A673 (cell line): ENCODE measurements around the gene UBASH3B. TPM values are rescaled to one million over a fixed set of nuclear protein-coding genes. Genes with fewer than 3 reads are reported as not detected.

Source experiments
- BruUV-seq: library from RNA; stranded (reverse); fragments of 400-500 nt; replicated peaks from 2 replicates; lab custom pipeline; 2021; lab: Mats Ljungman, UMichigan
- CTCF ChIA-PET: fragments of 300-600 bp; sonication (Branson Sonifier 250); formaldehyde crosslinking; loops from one replicate; lab custom pipeline; 2022; ENCODE audit warnings: antibody characterized with exemption; lab: Charles Lee
- POLR2A ChIA-PET: fragments of 300-600 bp; sonication (Branson Sonifier 250); formaldehyde crosslinking; loops from one replicate; lab custom pipeline; 2022; ENCODE audit warnings: antibody characterized with exemption; ENCODE audit not compliant: low non-redundant PET; lab: Charles Lee
- DNase-seq: peaks from one replicate; pipeline ENCODE4 v3.0.0-alpha.2; 2015; ENCODE audit warnings: low spot score
- H3K27ac ChIP-seq: fragments of 200-600 bp; sonication (generic); 2 replicates; pipeline ENCODE4 v1.5.1; 2016; ENCODE audit warnings: mixed run types, low read depth, mild to moderate bottlenecking, mixed read lengths, antibody characterized with exemption, low read length; ENCODE audit not compliant: poor library complexity, severe bottlenecking
- H3K27me3 ChIP-seq: fragments of 200-600 bp; sonication (generic); replicated peaks from 2 replicates; pipeline ENCODE4 v1.6.1; 2017; ENCODE audit warnings: mixed run types, low read depth, mild to moderate bottlenecking, mixed read lengths, antibody characterized with exemption, low read length; ENCODE audit not compliant: insufficient read depth, poor library complexity
- H3K36me3 ChIP-seq: fragments of 200-600 bp; sonication (generic); 2 replicates; pipeline ENCODE4 v1.6.1; 2016; ENCODE audit warnings: mixed run types, mild to moderate bottlenecking, mixed read lengths, antibody characterized with exemption, low read length; ENCODE audit not compliant: insufficient read depth, poor library complexity, severe bottlenecking
- H3K4me1 ChIP-seq: fragments of 200-600 bp; sonication (generic); 2 replicates; pipeline ENCODE4 v1.6.1; 2017; ENCODE audit warnings: mixed run types, mild to moderate bottlenecking, mixed read lengths, antibody characterized with exemption, low read length; ENCODE audit not compliant: insufficient read depth, poor library complexity, severe bottlenecking
- H3K4me3 ChIP-seq: fragments of 200-600 bp; sonication (generic); 2 replicates; pipeline ENCODE4 v1.5.1; 2016; ENCODE audit warnings: low read depth, mixed run types, mild to moderate bottlenecking, mixed read lengths, low read length; ENCODE audit not compliant: poor library complexity, severe bottlenecking
- H3K9me3 ChIP-seq: fragments of 200-600 bp; sonication (generic); 2 replicates; pipeline ENCODE4 v1.6.1; 2016; ENCODE audit warnings: mixed run types, low read depth, mild to moderate bottlenecking, mixed read lengths, antibody characterized with exemption, low read length; ENCODE audit not compliant: poor library complexity, severe bottlenecking
- CTCF ChIP-seq: fragments of 300-800, 200-600 bp; sonication (generic); conservative IDR thresholded peaks from 2 replicates; pipeline ENCODE4 v1.5.1; 2017; ENCODE audit warnings: low read depth, mild to moderate bottlenecking, antibody characterized with exemption, low read length, moderate library complexity, mixed read lengths
- EZH2 ChIP-seq: fragments of 200-600 bp; sonication (generic); IDR thresholded peaks from 2 replicates; pipeline ENCODE4 v1.6.1; 2017; ENCODE audit warnings: borderline replicate concordance, low read depth, mild to moderate bottlenecking, mixed read lengths, antibody characterized with exemption, low read length; ENCODE audit not compliant: poor library complexity, severe bottlenecking
- intact Hi-C: fragments of 100-400 bp; cut with micrococcal nuclease; formaldehyde crosslinking; loops from one replicate; pipeline ENCODE4 v1.10.0; 2022; ENCODE audit not compliant: unreplicated experiment
- total RNA-seq: library from RNA; stranded (reverse); gene quantifications from 2 replicates; pipeline ENCODE4 v1.2.3, GENCODE V29; 2021

The UBASH3B gene
- total RNA-seq, 1 experiment from 2014 or later, result 15.3 TPM

GRCh38 chr11:122721201-122721963 is 65.9 kb downstream of the UBASH3B start:
- Histone ChIP-seq H3K4me3 (no peak overlapping the region), H3K27me3 (no peaks in the 10 kb centered on the region), H3K9me3 (no peaks in the 10 kb centered on the region), H3K4me1 (peaks cover 13% of the 10 kb centered on the region), H3K36me3 (no peaks in the 10 kb centered on the region), H3K27ac (no peak overlapping the region)
- TF ChIP-seq CTCF (no peak), EZH2 (no peak)
- ChIA-PET POLR2A (interaction anchor here (0.7 kb wide), 1 partner anchor 443 kb away, joined by 20 read pairs; no protein-coding TSS in a partner anchor), CTCF (interaction anchor here (0.6 kb wide), 1 partner anchor 55 kb away, joined by 5 read pairs; no protein-coding TSS in a partner anchor)
- DNase-seq, result no peak
- intact Hi-C loops, result no loop called here
- BruUV-seq, result no TSS peak

- Histone ChIP-seq H3K4me3 (no peak overlapping the region), H3K27ac (no peak overlapping the region), H3K4me1 (peaks cover 19% of the 10 kb centered on the region), H3K36me3 (no peaks in the 10 kb centered on the region), H3K27me3 (no peaks in the 10 kb centered on the region), H3K9me3 (no peaks in the 10 kb centered on the region)
- TF ChIP-seq CTCF, result no peak
- TF ChIP-seq EZH2, result no peak
- intact Hi-C loops, result no loop called here
- DNase-seq, result no peak
- CTCF ChIA-PET, result no interaction called here
- BruUV-seq, result no TSS peak
- POLR2A ChIA-PET, result no interaction called here
These were observed 66.4 kb downstream of the UBASH3B start for GRCh38 chr11:122721964-122722266.

DNA sequence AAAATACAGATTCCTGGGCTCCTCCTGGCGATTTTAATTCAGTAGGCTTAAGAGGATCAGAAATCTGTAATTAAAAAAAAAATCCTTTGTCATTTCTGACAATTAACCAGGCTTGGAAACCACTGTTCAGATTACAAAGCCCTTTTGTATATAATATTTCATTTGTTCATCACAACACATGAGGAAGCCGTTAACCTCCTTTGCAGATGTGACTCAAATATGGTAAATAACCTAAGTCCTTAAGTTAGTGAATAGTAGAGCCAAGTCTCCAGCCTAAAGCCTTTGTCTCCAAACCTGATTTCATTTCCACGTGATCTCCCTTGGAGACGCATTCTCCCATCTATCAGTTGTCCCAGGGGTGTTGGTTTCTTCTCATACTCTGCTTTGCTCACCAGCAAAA is 67.6 kb downstream of the UBASH3B start:
- Histone ChIP-seq H3K4me1 (peaks cover 29% of the 10 kb centered on the region), H3K4me3 (no peak overlapping the region), H3K36me3 (no peaks in the 10 kb centered on the region), H3K27ac (no peak overlapping the region), H3K27me3 (no peaks in the 10 kb centered on the region), H3K9me3 (no peaks in the 10 kb centered on the region)
- CTCF ChIA-PET, result no interaction called here
- intact Hi-C loops, result no loop called here
- DNase-seq, result no peak
- no TSS peak for BruUV-seq
- TF ChIP-seq EZH2 (no peak), CTCF (no peak)
- POLR2A ChIA-PET, result no interaction called here
